Measurements from ENCODE around the gene AOAH.

The AOAH gene

GRCh38 chr7:36690514-36691187 is 33.6 kb downstream of the AOAH start:
- DNase-seq = no peak

GRCh38 chr7:36690041-36690440 is 34.3 kb downstream of the AOAH start:
- no peak for DNase-seq

- no peak for DNase-seq
Observed at GRCh38 chr7:36686499-36686898, 37.8 kb downstream of the AOAH start.

GRCh38 chr7:36684954-36685353 is 39.3 kb downstream of the AOAH start:
- DNase-seq = no peak

- no peak for DNase-seq
Observed at GRCh38 chr7:36683695-36684357, 40.5 kb downstream of the AOAH start.

GRCh38 chr7:36683111-36683510 is 41.2 kb downstream of the AOAH start:
- DNase-seq = no peak

- DNase-seq = no peak
Observed at GRCh38 chr7:36682102-36682501, 42.2 kb downstream of the AOAH start.

GRCh38 chr7:36677769-36678437 is 46.4 kb downstream of the AOAH start:
- DNase-seq = no peak

- DNase-seq = no peak
Observed at GRCh38 chr7:36673703-36674102, 50.6 kb downstream of the AOAH start.

GRCh38 chr7:36671432-36671829 is 52.9 kb downstream of the AOAH start:
- DNase-seq = no peak

GRCh38 chr7:36670585-36671431 is 53.5 kb downstream of the AOAH start:
- DNase-seq = peak; percentile 75

- DNase-seq = no peak
Observed at GRCh38 chr7:36668750-36669149, 55.5 kb downstream of the AOAH start.

GRCh38 chr7:36668080-36668479 is 56.2 kb downstream of the AOAH start:
- no peak for DNase-seq

- no peak for DNase-seq
Observed at GRCh38 chr7:36667007-36667745, 57.1 kb downstream of the AOAH start.

- DNase-seq = no peak
Observed at GRCh38 chr7:36663481-36663880, 60.8 kb downstream of the AOAH start.

GRCh38 chr7:36661135-36661840 is 63.0 kb downstream of the AOAH start:
- DNase-seq = no peak

GRCh38 chr7:36659638-36660341 is 64.5 kb downstream of the AOAH start:
- no peak for DNase-seq

GRCh38 chr7:36659172-36659516 is 65.2 kb downstream of the AOAH start:
- DNase-seq = no peak

- peak; percentile 32 for DNase-seq
Observed at GRCh38 chr7:36658335-36659171, 65.7 kb downstream of the AOAH start.

- no peak for DNase-seq
Observed at GRCh38 chr7:36657036-36657660, 67.1 kb downstream of the AOAH start.
